GM18873 (cell line): ENCODE results near the gene FOXD4L5.
"Not testable (repeated sequence)": the region's sequence is repeated elsewhere in the genome, so short reads cannot be mapped to it uniquely, and the experiment has no call there.

Experiments used
- ATAC-seq: cut with Tn5 transposase; IDR thresholded peaks from one replicate; pipeline ENCODE4 v1.9.1; 2021; ENCODE audit warnings: mild to moderate bottlenecking, moderate library complexity, moderate number of reproducible peaks; ENCODE audit not compliant: unreplicated experiment, low FRiP score

FOXD4L5 gene

DNA sequence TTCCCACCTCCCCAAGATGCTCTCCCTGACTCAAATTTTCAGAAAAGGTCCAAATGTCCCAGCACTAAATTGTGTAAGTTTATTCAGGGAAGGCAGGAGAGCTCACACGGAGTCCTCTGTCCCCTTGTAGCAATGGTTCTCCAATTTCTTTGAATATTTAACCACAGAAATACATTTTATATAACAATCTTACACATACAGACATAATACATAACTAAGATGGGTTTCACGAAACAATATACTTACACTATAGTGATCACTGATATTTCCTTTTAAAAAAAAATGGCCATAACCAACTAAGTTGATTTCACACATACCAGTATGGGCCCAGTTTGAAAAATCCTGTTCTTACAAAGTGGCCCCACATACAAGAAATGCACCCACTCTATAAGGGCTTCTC, at the start of gene FOXD4L5:
TSS of gene FOXD4L5 (minus strand) at position 101 of the 400 bp plus-strand sequence. CDS start 832 bp downstream, outside the sequence.
- not testable (repeated sequence) for ATAC-seq

DNA sequence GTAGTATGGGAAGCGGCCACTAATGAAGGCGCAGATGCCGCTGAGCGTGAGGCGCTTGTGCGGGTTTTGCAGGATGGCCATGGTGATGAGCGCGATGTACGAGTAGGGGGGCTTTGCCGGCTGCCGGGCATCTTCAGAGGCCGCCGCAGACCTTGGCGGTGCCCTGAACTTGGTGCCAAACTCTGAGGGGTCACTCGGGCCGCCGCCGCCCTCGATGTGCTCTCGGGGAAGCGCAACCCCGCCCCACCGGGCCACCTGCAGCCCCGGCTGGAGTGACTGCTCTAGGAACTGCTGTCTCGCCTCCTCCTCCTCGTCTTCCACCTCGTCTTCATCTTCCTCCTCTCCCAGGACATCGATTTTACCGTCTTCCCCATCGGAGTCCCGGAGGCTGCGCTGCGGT, 1.1 kb downstream of the FOXD4L5 start:
- not testable (repeated sequence) for ATAC-seq

GRCh38 chr9:65282976-65283375, 2.0 kb downstream of the FOXD4L5 start:
- not testable (repeated sequence) for ATAC-seq
